Activated CD4-positive, alpha-beta T cell treated with anti-CD3 and anti-CD28 coated beads for 4 hours (primary cell): ENCODE results near the gene NPEPL1.

Experiments used
- DNase-seq, 2 donors: peaks; one replicate each; pipeline ENCODE4 v3.0.0-alpha.2; 2020

The NPEPL1 gene

GRCh38 chr20:58684291-58684690 lies 8.3 kb upstream of the NPEPL1 start:
- DNase-seq: no peak

GRCh38 chr20:58685988-58686387 lies 6.6 kb upstream of the NPEPL1 start:
- DNase-seq: no peak

GRCh38 chr20:58688414-58688813 lies 4.2 kb upstream of the NPEPL1 start:
- DNase-seq: no peak

- DNase-seq: no peak
Observed at GRCh38 chr20:58688840-58689239, 3.8 kb upstream of the NPEPL1 start.

- no peak for DNase-seq
Observed at GRCh38 chr20:58690396-58691135, 2.0 kb upstream of the NPEPL1 start.

GRCh38 chr20:58691773-58692578 lies 624 bp upstream of the NPEPL1 start:
- DNase-seq: no peak

- DNase-seq: no peak
Observed at GRCh38 chr20:58693226-58694006, 816 bp downstream of the NPEPL1 start.

- DNase-seq: no peak
Observed at GRCh38 chr20:58694241-58695083, 1.9 kb downstream of the NPEPL1 start.

- DNase-seq: no peak
Observed at GRCh38 chr20:58695084-58695722, 2.6 kb downstream of the NPEPL1 start.

GRCh38 chr20:58695895-58696375 lies 3.3 kb downstream of the NPEPL1 start:
- no peak for DNase-seq

- DNase-seq: no peak
Observed at GRCh38 chr20:58696411-58696961, 3.9 kb downstream of the NPEPL1 start.

- no peak for DNase-seq
Observed at GRCh38 chr20:58697201-58697866, 4.7 kb downstream of the NPEPL1 start.

GRCh38 chr20:58697867-58698703 lies 5.5 kb downstream of the NPEPL1 start:
- no peak for DNase-seq

GRCh38 chr20:58698741-58699622 lies 6.4 kb downstream of the NPEPL1 start:
- no peak for DNase-seq

GRCh38 chr20:58699623-58700107 lies 7.1 kb downstream of the NPEPL1 start:
- DNase-seq: no peak

GRCh38 chr20:58700121-58700821 lies 7.7 kb downstream of the NPEPL1 start:
- no peak for DNase-seq

GRCh38 chr20:58700823-58701222 lies 8.2 kb downstream of the NPEPL1 start:
- no peak for DNase-seq
